Mesothelial cell of epicardium (in vitro differentiated cells): ENCODE results near the gene MIEF1. TPM values are rescaled to one million over a fixed set of nuclear protein-coding genes. Genes with fewer than 3 reads are reported as not detected.

ENCODE experiments used
- DNase-seq, 2 experiments: peaks; one replicate each; pipeline ENCODE4 v3.0.0; 2021; ENCODE audit warnings: low spot score in 2 of 2; ENCODE audit not compliant: unreplicated experiment in 2 of 2
- H3K27ac Mint-ChIP-seq: 2 replicates; pipeline ENCODE4 v1.8.0; 2021; ENCODE audit warnings: mixed read lengths
- H3K27me3 Mint-ChIP-seq: 2 replicates; pipeline ENCODE4 v1.8.0; 2021; ENCODE audit warnings: low read depth, mixed read lengths
- H3K36me3 Mint-ChIP-seq: 2 replicates; pipeline ENCODE4 v1.8.0; 2021; ENCODE audit warnings: mixed read lengths
- H3K4me1 Mint-ChIP-seq: 2 replicates; pipeline ENCODE4 v1.8.0; 2021; ENCODE audit warnings: mixed read lengths
- H3K4me3 Mint-ChIP-seq: 2 replicates; pipeline ENCODE4 v1.8.0; 2021; ENCODE audit warnings: mild to moderate bottlenecking, moderate library complexity, mixed read lengths
- H3K9me3 Mint-ChIP-seq: 2 replicates; pipeline ENCODE4 v1.8.0; 2021; ENCODE audit warnings: mixed read lengths
- total RNA-seq: library from RNA; stranded (reverse); gene quantifications from 3 replicates; pipeline ENCODE4 v1.2.1, GENCODE V29; 2021
- TF ChIP-seq, protein P1 (sequence below): fragments of 200-600 bp; sonication (generic); IDR thresholded peaks from one replicate; pipeline ENCODE4 v1.5.0; 2021; ENCODE audit warnings: antibody characterized with exemption; ENCODE audit not compliant: unreplicated experiment

MIEF1 gene
- total RNA-seq, 1 donor from 2014 or later: 35.0 TPM

DNA sequence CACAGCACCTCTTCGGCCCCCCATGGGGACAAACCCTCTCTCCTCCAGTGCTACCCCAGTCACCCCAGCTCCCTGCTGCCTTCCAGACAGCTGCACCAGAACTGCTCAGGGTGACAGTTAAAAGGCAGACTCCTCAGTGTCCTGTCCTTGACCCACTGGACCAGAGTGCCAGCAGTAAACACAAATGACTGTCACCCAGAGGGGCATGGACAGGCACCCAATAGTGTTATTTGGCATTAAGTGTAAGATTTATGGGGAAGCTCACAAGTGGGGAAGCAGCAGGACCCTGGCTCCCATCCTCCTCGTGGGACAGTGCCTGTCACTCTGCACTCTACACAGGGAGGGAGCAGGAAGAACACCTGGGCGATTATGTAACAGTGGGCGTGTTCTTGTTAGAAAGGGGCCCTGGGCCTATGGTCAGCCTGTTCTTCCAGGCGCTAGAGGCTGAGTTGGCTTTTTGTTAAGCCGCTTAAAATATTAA is 25.4 kb downstream of the MIEF1 start:
- H3K36me3 Mint-ChIP-seq: peaks cover 21% of the 10 kb centered on the region
- peaks cover 69% of the 10 kb centered on the region for H3K4me1 Mint-ChIP-seq
- H3K27ac Mint-ChIP-seq: peak overlapping the region; percentile 33
- H3K27me3 Mint-ChIP-seq: no peaks in the 10 kb centered on the region
- no peaks in the 10 kb centered on the region for H3K9me3 Mint-ChIP-seq
- TF ChIP-seq, protein P1, sequence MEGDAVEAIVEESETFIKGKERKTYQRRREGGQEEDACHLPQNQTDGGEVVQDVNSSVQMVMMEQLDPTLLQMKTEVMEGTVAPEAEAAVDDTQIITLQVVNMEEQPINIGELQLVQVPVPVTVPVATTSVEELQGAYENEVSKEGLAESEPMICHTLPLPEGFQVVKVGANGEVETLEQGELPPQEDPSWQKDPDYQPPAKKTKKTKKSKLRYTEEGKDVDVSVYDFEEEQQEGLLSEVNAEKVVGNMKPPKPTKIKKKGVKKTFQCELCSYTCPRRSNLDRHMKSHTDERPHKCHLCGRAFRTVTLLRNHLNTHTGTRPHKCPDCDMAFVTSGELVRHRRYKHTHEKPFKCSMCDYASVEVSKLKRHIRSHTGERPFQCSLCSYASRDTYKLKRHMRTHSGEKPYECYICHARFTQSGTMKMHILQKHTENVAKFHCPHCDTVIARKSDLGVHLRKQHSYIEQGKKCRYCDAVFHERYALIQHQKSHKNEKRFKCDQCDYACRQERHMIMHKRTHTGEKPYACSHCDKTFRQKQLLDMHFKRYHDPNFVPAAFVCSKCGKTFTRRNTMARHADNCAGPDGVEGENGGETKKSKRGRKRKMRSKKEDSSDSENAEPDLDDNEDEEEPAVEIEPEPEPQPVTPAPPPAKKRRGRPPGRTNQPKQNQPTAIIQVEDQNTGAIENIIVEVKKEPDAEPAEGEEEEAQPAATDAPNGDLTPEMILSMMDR: no peak
- H3K4me3 Mint-ChIP-seq: no peak overlapping the region
- DNase-seq: no peak

DNA sequence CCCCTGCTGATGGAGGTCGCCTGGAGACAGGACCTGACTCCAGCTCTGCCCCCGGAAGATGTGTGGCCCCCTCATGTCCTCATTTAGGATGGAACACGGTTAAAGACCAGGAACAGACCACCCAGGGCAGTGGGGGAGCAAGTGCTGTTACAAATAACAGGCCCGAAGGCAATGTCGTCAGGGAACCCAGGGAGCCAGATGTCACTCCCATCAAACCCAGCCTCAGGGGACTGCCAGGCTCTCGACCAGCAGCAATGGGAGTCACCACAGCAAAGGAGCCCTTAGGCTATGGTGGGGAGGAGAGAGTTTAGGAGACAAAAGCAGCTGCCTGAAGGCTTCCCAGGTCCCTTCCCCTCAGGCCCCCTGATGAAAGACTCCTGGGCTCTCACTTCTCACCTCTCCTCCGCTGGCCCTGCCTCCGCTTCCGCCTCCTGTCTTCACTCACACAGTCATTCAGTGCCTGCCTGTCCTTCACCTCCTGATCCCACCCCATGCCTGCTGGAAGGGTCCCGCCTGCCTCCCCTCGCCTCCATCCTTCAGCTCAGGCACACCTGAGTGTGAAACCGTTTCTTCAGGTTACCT is 26.1 kb downstream of the MIEF1 start:
- DNase-seq: no peak
- peaks cover 67% of the 10 kb centered on the region for H3K4me1 Mint-ChIP-seq
- H3K27me3 Mint-ChIP-seq: no peaks in the 10 kb centered on the region
- H3K4me3 Mint-ChIP-seq: no peak overlapping the region
- H3K36me3 Mint-ChIP-seq: peaks cover 17% of the 10 kb centered on the region
- peak overlapping the region; percentile 33 for H3K27ac Mint-ChIP-seq
- TF ChIP-seq, protein P1: no peak
- H3K9me3 Mint-ChIP-seq: no peaks in the 10 kb centered on the region

DNA sequence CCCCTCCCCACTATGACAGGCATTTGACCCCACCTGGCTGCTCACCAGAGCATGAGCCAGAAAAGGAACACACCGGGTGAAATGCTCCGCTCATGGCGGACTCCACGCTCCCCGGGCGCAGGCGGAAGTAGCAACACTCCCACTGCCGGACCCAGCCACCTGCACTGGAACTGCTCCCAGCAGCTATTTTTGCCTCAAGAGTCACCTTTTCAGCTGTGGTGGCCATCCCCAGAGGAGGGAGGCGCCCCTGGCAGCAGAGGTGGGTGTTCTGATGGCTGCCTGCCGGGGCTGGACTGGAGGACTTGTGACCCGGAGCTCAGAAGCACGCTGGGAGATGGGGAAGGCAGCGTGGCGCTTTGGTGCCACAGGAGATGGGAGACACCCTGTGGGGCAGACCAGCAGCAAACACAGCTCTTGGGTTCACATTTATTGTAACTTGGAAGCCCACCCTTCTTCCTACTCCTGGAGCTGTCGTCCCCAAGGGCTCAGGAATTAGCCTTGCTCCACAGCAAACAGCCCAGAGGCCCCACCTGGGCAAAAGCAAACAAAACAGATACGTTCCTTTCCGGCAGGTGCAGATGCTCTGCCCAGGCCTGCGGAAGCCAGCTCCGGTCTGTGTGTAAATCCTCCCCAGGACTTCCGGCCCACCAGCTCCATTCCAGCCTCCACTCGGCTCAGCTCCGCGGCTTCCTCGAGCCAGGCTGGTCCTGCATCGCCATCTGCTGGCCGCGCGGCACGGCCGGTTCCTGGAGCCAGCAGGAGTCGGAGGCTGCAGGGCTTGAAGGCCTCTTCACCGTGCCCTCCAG is 26.8 kb downstream of the MIEF1 start:
- Mint-ChIP-seq H3K27ac (peak overlapping the region; percentile 8), H3K9me3 (no peaks in the 10 kb centered on the region), H3K4me1 (peaks cover 63% of the 10 kb centered on the region), H3K27me3 (no peaks in the 10 kb centered on the region), H3K36me3 (peaks cover 14% of the 10 kb centered on the region), H3K4me3 (peak overlapping the region; percentile 22)
- peak; percentile 78 to 91 for DNase-seq
- TF ChIP-seq, protein P1: peak; percentile 82

DNA sequence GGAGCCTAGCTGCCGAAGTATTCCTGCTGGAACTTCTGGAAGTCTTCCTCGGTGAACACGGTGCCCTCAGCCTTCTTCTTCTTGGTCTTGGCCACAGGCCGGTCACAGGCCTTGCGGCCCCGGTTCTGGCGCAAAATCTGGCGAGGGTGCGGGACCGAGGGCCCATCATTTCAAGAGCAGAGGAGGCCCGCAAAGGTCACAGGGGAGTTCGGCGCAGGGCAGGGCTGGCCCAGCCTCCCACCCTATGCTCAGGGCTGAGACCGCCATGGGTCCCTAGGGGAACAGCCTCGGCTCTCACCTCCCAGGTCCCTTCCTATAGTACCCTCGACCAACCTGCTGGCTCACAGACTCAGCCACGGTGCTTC is 27.4 kb downstream of the MIEF1 start:
- H3K36me3 Mint-ChIP-seq: peaks cover 14% of the 10 kb centered on the region
- H3K4me3 Mint-ChIP-seq: peak overlapping the region; percentile 13
- H3K9me3 Mint-ChIP-seq: no peaks in the 10 kb centered on the region
- no peak for DNase-seq
- no peaks in the 10 kb centered on the region for H3K27me3 Mint-ChIP-seq
- H3K27ac Mint-ChIP-seq: peak overlapping the region; percentile 8
- TF ChIP-seq, protein P1: peak; percentile 8
- peaks cover 61% of the 10 kb centered on the region for H3K4me1 Mint-ChIP-seq

DNA sequence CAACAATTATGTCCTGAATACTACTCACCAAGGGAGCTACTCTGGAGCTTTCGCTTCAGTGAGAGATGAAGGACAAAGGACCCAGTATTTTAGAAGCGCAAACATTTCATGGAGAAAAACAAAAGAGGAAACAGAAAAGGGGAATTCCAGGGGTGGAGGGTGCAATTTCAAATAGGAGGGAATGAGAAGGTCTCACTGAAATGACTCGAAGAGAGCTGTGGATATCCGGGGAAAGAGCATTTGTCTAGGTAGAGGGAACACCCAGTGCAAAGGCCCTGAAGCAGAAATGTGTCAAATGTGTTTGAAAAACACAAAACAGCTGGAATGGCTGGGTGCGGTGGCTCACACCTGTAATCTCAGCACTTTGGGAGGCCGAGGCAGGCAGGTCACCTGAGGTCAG is 28.0 kb downstream of the MIEF1 start:
- Mint-ChIP-seq H3K36me3 (peaks cover 8% of the 10 kb centered on the region), H3K9me3 (no peaks in the 10 kb centered on the region), H3K4me3 (no peak overlapping the region), H3K27ac (peak overlapping the region; percentile 1), H3K4me1 (peaks cover 54% of the 10 kb centered on the region), H3K27me3 (no peaks in the 10 kb centered on the region)
- TF ChIP-seq, protein P1: no peak
- no peak for DNase-seq
